ENCODE results near the gene PCYT1B. TPM values are rescaled to one million over a fixed set of nuclear protein-coding genes. Genes with fewer than 3 reads are reported as not detected.

PCYT1B gene
- total RNA-seq, 1 donor from 2014 or later, result 39.1 TPM

- no peaks in the 10 kb centered on the region for H3F3A ChIP-seq (ENCODE audit: low read depth)
- H3K36me3 Mint-ChIP-seq, result no peaks in the 10 kb centered on the region
- no peaks in the 10 kb centered on the region for H3K9me3 ChIP-seq (ENCODE audit: low read depth)
- H3K4me2 ChIP-seq, result no peak overlapping the region
- H2AFZ ChIP-seq (replicated peaks), result no peak overlapping the region
- no peaks in the 10 kb centered on the region for H4K20me1 ChIP-seq (ENCODE audit: low read depth)
- no peaks in the 10 kb centered on the region for H3K36me3 ChIP-seq
- H3K4me3 ChIP-seq, result no peak overlapping the region
- no peaks in the 10 kb centered on the region for H3K79me2 ChIP-seq (ENCODE audit: low read depth)
- H3K9me3 Mint-ChIP-seq, result no peaks in the 10 kb centered on the region
- H3K4me1 ChIP-seq, result no peaks in the 10 kb centered on the region
- no peak overlapping the region for H3K9ac ChIP-seq
- no peaks in the 10 kb centered on the region for H3K4me1 Mint-ChIP-seq
- no peaks in the 10 kb centered on the region for H3K27me3 ChIP-seq
- H3K27me3 Mint-ChIP-seq (ENCODE audit: insufficient read depth, low read depth), result no peaks in the 10 kb centered on the region
- no peak for DNase-seq (ENCODE audit: low spot score)
- TF ChIP-seq CTCF (IDR thresholded peaks at IDR 0.05), result no peak
- no peak for TF ChIP-seq EZH2 (IDR thresholded peaks at IDR 0.05)
- TF ChIP-seq EZH2phosphoT487 (IDR thresholded peaks at IDR 0.05), result no peak
- no peak overlapping the region for H3K4me3 Mint-ChIP-seq
- no peak overlapping the region for H3K27ac ChIP-seq
- no peak overlapping the region for H3K27ac Mint-ChIP-seq
Measured at GRCh38 chrX:24603191-24603590, 44.0 kb downstream of the PCYT1B start.

GRCh38 chrX:24601858-24602257, 45.3 kb downstream of the PCYT1B start:
- Histone ChIP-seq H3K9ac (no peak overlapping the region), H3K4me1 (no peaks in the 10 kb centered on the region), H3K27me3 (no peaks in the 10 kb centered on the region), H3K4me3 (no peak overlapping the region), H3F3A (ENCODE audit: low read depth) (no peaks in the 10 kb centered on the region), H3K79me2 (ENCODE audit: low read depth) (no peaks in the 10 kb centered on the region), H2AFZ (replicated peaks) (no peak overlapping the region), H4K20me1 (ENCODE audit: low read depth) (no peaks in the 10 kb centered on the region), H3K27ac (no peak overlapping the region), H3K9me3 (ENCODE audit: low read depth) (no peaks in the 10 kb centered on the region), H3K4me2 (no peak overlapping the region), H3K36me3 (no peaks in the 10 kb centered on the region)
- Mint-ChIP-seq H3K27ac (no peak overlapping the region), H3K36me3 (no peaks in the 10 kb centered on the region), H3K4me1 (no peaks in the 10 kb centered on the region), H3K27me3 (ENCODE audit: insufficient read depth, low read depth) (no peaks in the 10 kb centered on the region), H3K4me3 (no peak overlapping the region), H3K9me3 (no peaks in the 10 kb centered on the region)
- DNase-seq (ENCODE audit: low spot score), result no peak
- TF ChIP-seq CTCF (IDR thresholded peaks at IDR 0.05) (no peak), EZH2 (IDR thresholded peaks at IDR 0.05) (no peak)

- no peaks in the 10 kb centered on the region for H3K9me3 Mint-ChIP-seq
- no peak overlapping the region for H3K27ac ChIP-seq
- no peak for TF ChIP-seq EZH2phosphoT487 (IDR thresholded peaks at IDR 0.05)
- TF ChIP-seq CTCF (IDR thresholded peaks at IDR 0.05), result no peak
- TF ChIP-seq EZH2 (IDR thresholded peaks at IDR 0.05), result no peak
Measured at GRCh38 chrX:24594501-24594900, 52.6 kb downstream of the PCYT1B start.

More at GRCh38 chrX:24594501-24594900, 52.6 kb downstream of the PCYT1B start:
- H3K27ac Mint-ChIP-seq, result no peak overlapping the region
- no peaks in the 10 kb centered on the region for H3F3A ChIP-seq (ENCODE audit: low read depth)
- DNase-seq (ENCODE audit: low spot score), result peak; percentile 24
- no peaks in the 10 kb centered on the region for H3K9me3 ChIP-seq (ENCODE audit: low read depth)
- no peak overlapping the region for H3K9ac ChIP-seq
- no peak overlapping the region for H3K4me3 ChIP-seq
- no peaks in the 10 kb centered on the region for H3K79me2 ChIP-seq (ENCODE audit: low read depth)
- H3K36me3 ChIP-seq, result no peaks in the 10 kb centered on the region
- H3K36me3 Mint-ChIP-seq, result no peaks in the 10 kb centered on the region
- no peak overlapping the region for H2AFZ ChIP-seq (replicated peaks)
- H3K4me1 Mint-ChIP-seq, result peaks cover 7% of the 10 kb centered on the region
- H3K4me3 Mint-ChIP-seq, result no peak overlapping the region
- H3K4me2 ChIP-seq, result no peak overlapping the region
- no peaks in the 10 kb centered on the region for H3K27me3 ChIP-seq
- H3K4me1 ChIP-seq, result no peaks in the 10 kb centered on the region
- no peaks in the 10 kb centered on the region for H4K20me1 ChIP-seq (ENCODE audit: low read depth)
- H3K27me3 Mint-ChIP-seq (ENCODE audit: insufficient read depth, low read depth), result peaks cover 2% of the 10 kb centered on the region
